GM21528 (cell line): ENCODE data around the gene GNPNAT1.
"Not testable (repeated sequence)": the region's sequence is repeated elsewhere in the genome, so short reads cannot be mapped to it uniquely, and the experiment has no call there.

Experiments used
- ATAC-seq: cut with Tn5 transposase; IDR thresholded peaks from one replicate; pipeline ENCODE4 v1.9.1; 2021; ENCODE audit warnings: mild to moderate bottlenecking, moderate library complexity; ENCODE audit not compliant: unreplicated experiment, low FRiP score

GNPNAT1 gene

DNA sequence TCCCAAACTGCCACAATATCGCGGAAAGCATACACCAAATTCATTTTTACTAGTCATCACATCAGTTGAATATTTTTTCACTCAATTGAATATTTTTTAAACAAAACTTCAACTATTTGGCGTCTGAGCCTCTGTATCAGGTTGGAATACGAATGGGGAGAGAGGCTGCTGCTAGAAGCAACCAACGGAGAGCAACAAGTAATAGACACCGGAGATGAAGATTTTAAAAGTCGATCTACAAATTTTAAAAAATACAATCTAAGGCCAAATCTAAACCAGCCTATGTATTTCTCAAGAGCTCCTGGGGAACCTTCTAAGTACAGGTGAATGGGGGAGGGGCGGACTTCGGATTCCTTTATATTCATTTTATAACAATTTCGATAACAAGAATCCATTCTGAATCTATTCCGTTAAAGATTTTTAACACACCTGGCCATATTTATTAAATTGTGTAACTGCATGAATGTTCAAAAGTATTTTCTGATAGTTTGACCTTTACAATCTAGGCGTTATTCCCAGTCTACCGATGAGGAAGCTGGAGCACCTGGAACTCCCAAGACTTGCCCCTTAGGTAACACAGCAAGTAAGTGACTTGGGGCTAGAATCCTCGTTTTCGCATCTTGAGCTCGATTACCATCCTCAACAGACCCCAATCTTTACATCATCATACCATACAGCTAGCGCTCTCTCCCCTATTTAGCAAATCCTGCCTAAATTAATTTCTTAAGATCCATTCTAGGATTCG, 1.2 kb downstream of the GNPNAT1 start:
- ATAC-seq = no peak

DNA sequence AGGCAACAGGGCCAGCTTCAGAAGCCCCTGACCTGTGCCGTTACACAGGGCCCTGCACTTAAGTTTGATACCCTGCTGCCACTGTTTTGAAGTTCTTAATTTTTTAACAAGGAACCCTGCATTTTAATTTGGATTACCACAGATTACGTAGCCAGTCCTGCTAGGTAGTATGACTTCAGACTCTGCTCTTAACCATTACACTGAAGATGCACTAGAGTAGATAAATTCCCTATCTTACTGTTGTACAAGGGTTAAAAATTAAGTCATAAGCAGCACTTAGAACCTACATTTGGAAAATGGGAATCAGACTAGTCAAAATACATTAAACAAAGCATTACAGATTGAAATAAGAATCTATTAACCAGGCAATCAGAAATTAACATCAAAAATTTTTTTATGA, 2.3 kb downstream of the GNPNAT1 start:
- ATAC-seq = no peak

DNA sequence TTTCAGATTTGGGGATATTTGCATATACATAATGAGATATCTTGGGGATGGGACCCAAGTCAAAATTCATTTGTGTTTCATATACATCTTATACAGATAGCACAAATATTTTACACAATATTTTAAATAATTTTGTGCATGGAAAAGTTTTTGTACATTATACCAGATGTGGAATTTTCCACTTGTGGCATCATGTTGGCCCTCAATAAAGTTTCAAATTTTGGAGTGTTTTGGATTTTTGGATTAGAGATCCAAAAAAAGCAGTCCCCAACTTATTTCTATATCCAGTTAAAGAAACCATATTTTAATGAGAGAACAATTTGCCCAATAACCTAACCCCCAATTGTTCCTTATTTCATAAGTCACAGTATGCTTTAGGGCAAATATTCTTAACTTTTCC, 4.5 kb downstream of the GNPNAT1 start:
- ATAC-seq = no peak

DNA sequence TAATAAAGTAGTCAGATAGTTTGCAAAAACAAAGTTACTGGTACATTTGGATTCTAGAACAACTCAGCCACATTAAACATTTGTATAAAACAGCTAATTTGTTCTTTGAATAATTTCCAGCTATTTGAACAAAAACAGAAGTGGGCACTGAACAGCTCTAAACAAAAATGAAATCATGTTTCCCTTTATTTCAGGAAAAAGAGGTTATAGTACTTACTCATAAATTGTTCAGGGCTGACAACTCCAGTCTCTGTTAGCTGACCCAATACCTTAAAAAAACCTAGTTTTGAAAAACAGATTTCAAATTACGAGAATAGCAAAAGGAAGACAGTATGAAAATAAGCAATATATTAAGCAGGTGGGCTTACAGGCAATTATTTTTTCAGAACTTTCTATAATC, 8.2 kb downstream of the GNPNAT1 start:
- no peak for ATAC-seq

DNA sequence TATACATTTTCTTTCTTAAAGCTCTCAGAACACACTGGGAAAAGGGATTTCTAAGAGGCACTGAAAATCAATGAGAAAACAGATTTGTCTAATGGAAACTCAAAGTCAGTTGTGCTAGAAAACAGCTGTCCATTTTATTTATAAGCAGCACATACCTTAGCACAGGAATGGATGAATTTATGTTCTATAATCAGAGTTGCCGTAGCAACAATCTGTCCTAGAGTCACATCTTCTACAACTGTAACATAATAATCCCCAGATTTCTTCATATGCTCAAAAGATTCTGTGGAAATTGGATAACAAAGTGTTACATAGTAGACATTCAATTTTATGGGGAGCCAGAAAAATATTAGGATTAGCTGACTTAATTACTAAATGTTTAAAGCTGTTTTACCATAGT, 9.8 kb downstream of the GNPNAT1 start:
- ATAC-seq = no peak

DNA sequence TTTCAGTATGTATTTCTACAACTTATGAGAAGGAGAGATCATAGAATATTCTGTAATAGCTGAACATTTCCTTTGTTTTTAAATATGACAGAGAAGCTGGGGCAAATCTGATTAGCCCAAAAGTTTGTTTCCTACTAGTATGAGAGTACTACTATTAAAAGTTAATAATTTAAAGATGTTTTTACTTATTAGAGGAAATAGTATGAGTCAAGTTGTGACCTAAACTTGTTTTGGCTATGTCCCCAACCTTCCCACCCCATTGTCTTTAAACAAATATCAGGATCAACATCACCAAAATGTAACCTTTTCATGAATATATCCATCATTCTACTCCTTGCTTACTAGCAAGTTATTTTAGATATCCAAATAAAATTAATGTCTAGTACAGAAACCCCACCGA, 10.5 kb downstream of the GNPNAT1 start:
- ATAC-seq = no peak

DNA sequence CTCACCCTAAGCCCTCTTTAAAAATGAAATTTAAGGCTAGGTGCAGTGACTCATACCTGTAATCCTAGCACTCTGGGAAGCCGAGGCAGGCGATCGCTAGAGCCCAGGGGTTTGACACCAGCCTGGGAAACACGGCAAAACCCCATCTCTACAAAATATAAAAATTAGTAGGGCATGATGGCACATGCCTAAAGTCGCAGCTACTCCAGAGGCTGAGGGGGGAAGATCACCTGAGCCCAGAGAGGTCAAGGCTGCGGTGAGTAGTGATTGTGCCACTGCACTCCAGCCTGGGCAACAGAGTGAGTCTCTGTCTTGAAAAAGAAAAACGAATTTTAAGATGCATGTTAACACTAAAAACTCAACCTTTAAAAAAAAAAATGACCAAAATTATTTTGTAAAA, 12.7 kb downstream of the GNPNAT1 start:
- no peak for ATAC-seq

DNA sequence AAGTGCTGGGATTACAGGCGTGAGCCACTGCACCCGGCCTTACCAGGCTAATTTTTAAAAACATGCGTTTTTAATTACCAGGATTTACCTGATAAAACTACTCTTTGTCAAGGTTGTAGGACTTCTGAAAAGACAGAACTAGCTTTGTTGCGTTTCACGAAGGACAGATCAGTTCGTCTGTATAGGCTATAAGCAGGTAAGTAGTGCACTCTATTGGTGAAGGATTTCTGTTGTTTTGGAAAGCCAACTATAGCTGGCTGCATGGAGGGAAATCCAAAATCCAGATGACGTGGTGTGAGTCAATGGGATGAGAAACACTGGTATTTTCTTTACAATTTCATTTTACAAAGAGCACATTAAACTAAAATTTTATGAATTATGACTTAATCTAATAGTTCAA, 14.6 kb downstream of the GNPNAT1 start:
- no peak for ATAC-seq

DNA sequence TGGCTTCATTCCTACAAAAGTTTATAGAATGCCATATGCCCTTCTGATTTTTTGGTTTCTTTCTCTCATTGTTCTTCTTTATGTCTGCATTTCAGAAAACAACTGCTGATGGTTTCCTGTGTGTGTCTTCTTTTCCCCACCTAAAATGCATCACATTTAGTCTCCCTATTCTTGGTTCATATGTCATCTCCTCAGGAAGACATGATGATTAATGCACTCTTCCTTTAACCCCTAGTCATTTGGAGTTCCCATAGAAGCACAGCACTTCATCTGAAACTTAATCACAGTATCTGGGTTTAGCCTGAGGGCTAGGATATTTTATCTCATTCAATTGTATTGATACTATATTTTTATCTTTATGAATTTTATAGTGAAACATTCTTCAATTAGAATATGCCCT, 21.5 kb downstream of the GNPNAT1 start:
- no peak for ATAC-seq

DNA sequence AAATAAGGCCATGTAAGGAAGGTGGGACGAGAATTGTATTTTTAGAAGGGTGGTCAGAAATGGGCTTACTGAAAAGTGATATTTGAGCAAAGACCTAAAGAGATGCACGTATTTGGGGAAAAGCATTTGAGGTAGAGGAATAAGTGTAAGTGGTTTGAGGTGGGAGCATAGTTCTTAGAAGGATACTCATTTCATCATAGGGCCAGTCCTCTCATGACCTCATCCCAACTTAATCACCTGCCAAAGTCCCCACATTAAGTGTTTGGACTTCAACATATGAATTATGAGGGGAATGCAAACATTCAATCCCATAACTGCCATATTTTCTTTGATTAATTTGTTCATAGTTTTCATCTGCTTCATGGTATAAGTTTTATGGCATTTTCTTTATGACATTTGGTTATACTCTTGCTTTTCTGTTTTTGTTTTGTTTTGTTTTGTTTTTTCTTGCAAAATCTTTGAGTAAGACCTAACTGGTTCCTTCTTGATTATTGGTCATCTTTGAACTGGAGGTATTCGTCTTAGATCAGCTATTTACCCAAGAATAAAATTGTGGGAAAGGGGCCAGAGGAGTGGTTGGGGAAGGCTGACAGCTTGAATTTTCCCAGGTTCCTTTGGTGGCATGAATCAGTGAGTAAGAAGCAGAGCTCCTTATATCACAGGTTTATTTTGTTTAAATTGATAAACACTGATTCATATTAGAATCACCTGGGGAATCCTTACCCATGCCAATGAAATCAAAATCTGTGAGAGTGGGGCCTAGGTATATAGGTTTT, 24.2 kb downstream of the GNPNAT1 start:
- ATAC-seq = no peak

DNA sequence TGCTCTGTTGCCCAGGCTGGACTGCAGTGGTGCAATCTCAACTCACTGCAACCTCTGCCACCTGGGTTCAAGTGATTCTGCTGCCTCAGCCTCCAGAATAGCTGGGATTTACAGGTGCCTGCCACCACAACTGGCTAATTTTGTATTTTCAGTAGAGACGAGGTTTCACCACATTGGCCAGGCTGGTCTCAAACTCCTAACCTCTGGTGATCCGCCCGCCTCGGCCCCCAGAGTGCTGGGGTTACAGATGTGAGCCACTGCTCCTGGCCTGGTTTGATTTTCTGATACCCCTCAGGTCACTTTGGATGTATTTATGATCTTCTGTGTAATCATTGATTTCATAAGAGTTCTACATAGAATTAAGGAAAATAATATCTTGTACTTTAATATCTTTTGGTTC, 28.5 kb downstream of the GNPNAT1 start:
- not testable (repeated sequence) for ATAC-seq

DNA sequence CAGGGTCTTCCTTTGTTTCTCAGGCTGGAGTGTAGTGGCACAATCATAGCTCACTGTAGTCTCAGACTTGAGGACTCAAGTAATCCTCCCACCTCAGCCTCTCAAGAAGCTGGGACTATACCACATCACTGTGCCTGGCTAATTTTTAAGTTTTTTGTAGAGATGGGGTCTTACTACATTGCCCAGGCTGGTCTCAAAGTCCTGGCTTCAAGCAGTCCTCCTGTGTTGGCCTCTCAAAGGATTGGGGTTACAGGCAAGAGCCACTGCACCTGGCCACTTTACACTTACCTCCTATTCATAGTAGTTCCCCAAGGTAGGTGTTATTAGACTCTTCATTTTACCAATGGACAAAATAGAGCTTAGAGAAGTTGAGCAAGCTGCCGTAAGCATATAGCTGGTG, 32.3 kb downstream of the GNPNAT1 start:
- no peak for ATAC-seq

DNA sequence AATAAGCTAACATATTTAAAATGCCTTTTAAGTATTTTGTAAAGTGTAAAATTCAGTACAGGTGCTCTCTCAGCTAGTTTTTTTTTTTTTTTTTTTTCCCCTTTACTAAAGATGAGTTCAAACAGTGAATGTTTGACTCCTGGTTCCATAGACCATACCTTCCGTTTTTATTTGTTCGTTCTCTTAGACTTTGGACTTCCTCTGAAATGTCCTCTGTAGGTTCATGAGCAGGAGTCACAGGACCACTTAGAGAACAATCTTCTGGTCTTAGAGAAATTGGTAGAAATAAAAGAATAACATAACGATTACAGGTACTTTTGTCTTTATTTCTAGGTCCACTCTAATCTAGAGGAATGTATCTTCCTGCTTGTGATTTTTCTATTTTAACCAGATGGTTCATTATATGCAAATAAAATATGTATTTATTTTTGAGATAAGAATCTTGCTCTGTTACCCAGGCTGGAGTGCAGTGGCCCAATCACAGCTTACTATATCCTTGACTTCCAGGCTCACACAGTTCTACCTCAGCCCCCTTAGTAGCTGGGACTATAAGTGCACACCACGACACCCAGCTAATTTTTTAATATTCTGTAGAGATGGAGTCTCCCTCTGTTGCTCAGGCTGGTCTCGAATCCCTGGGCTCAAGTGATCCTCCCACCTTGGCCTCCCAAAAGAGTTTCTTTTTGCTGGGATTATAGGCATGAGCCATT, 35.6 kb downstream of the GNPNAT1 start:
- no peak for ATAC-seq

DNA sequence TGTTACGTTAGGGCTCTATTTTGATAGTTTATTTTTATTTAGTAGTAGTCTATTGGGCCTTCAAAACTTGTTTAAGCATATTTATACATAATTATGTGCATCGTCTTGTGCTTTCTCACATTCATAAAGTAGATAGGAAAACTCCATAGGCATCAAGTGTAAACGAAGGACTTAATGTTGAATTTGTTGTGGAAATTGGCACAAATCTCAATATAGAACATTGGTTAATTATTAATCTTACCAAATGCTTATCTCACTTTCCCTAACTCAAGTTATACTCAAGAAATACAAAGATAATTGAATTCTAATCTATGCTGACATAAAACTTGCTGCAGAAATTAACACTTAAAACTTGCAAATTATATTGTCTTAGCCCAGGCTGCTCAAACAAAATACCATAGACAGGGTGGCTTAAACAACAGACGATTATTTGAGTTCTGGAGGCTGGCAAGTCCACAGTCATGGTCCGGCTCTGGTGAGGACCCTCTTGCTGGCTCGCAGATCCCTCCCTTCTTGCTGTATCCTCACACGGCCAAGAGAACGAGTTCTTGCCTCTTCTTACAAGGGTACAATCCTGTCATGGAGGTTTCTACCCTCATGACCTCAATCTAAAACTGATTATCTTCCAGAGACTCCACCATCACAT, 42.6 kb downstream of the GNPNAT1 start:
- ATAC-seq = no peak

DNA sequence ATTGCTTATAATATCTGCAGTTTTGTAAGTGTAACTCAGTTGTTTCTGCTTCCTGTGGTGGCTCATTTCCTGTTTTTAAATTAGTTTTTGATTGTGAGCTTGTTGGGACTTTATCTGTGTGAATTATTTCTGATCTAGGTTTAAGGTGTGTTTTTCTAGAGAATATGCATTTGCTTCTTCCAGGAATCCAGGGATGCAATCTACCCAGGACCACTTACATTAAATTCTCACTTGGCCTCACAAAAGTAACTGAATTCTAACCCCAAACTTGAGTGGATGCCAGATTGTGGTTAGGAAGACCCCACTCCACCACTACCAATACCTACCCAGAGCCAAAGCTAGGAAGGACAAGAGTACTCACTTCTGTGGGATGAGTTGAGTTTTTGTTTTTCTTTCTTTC, 49.5 kb downstream of the GNPNAT1 start:
- no peak for ATAC-seq

DNA sequence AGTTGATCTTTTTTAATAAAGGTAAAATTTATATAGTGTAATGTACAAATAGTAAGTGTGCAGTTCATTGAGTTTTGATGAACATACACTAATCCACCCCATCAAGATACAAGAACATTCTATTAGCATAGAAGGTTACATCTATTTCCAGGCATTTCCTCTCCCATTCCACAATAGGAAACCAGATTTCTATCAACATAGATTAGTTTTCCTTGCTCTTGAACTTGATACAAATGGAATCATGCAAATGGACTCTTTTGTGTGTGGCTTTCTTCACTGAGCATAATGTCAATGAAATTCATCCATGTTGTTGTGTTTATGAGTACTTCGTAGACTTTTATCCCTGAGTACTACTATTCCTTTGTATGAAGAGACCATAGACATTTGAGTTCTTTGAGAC, 50.7 kb downstream of the GNPNAT1 start:
- no peak for ATAC-seq

DNA sequence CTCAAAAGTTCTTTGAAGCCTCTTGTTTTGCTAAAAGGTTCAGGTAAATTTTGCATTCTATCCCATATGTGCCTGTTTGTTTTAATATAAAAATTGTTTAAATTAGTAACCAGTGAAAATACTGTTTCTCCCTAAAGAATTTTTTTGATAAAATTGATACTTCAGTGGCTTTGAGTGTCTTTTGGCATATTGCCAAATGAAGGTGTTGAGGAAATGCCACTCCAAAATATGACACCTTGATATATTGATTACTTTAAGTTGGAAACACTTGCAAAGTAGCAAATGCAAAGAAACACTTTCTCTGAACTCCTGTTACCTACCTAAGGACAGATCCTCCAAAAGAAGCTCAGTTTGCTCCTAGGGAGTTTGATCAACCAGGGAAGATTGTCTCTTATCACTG, 53.0 kb downstream of the GNPNAT1 start:
- no peak for ATAC-seq

DNA sequence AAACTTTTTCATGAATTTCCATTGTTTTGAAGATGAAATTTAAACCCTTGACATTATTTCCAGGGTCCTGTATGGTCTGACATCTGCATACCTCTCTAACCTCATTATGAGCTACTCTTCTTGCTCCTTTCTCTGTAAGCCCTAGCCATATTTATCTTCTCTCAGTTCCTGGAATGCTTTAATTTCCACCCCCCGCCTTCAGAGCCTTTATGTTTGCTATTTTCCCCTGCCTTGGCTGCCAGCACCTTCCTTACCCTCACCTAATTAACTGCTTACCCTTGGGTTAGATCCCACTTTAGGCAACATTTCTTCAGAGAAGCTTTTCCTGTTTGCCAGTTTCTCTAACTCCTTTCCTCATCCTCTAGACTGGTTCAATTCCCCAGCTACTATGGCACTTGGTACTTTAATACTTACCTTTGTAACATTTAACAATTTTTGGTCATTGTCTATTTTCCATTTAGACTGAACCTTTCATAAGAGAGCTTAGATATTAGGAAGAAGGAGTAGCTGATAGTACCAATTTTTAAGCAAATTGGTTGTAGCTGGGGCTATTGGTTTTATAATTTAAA, 55.4 kb downstream of the GNPNAT1 start:
- no peak for ATAC-seq

DNA sequence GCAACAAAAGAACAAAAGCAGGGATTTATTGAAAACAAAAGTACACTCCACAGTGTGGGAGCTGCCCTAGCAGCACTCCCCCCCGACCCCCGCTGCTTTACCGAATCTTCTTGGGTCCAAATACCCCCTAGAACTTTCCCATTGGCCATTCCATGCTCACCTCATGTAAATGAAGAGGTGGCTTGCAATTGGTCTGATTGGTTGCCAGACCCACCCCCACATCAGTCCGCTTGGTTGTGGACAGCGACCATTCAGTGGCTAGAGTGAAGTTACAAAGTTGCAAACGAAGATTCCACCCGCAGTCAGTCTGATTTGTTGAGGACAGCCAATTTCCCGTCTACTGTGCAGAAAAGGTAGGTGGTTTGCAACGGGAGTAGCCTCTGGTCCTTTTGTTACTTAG, 57.6 kb downstream of the GNPNAT1 start:
- no peak for ATAC-seq

DNA sequence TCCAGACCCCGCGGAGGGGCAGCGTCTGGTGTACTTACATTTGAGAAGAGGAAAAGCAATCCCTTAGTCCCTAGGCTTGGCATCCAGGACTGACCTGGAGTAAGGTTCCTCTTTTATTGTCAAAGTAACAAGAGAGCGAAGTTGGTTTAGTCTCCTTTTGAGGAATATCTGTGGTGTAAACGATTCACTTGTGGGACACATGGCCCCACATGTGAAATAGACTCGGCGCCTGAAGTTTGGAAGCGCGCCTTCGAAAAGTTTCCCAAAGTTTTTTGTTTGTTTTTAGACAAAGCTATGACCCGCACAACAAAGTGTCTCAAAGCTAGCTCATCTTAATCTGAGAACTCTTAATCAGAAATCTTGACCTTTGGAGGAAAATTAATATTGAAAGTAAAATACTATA, 60.7 kb downstream of the GNPNAT1 start:
- no peak for ATAC-seq
